ENCODE measurements around the gene ROBO2. TPM values are rescaled to one million over a fixed set of nuclear protein-coding genes. Genes with fewer than 3 reads are reported as not detected.

The ROBO2 gene
- total RNA-seq, 1 donor from 2014 or later, result 0.79 TPM

DNA sequence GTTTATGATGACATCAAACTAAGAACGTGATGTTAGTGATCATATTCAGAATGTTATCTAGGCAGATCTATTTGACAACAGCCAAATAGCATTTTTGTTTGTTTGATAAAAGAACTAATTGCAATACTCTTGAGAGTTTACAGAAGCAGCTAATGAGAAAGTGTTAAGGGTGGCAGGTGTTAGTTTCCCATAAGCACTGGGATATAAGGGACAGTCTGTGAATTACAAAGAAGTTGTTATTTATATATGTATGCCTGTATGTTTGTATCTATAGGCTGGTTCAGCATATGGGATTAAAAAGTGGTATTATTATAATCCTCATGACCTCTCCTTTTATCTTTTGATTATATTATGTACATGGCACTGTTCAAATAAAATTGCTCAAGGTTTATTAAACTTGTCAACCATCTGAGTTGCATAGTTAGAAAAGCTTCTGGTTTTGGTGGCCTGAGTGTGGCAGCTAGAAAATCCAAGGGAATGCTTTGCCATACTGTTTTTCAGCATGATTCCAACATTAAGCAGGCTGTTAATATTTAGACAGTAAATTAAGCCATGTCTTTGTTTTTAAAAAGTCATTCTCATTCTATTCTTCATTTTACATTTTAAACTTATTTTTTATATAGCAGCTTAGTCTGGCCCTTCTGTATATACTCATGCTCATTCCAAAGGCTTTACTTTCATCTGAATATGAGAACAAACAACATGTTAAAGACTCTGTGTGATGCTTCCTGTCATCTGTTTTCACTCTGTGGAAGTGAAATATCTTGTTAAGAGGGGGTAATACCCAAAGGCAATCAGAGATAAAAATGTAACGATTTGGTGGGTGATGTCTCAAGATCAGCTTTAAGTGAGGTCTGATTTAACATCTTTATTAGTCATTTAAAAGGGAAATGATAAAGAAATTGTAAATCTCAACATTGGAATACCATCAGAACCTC lies 13.1 kb downstream of the ROBO2 start:
- FAIRE-seq, result no peak
- TF ChIP-seq, protein P1, sequence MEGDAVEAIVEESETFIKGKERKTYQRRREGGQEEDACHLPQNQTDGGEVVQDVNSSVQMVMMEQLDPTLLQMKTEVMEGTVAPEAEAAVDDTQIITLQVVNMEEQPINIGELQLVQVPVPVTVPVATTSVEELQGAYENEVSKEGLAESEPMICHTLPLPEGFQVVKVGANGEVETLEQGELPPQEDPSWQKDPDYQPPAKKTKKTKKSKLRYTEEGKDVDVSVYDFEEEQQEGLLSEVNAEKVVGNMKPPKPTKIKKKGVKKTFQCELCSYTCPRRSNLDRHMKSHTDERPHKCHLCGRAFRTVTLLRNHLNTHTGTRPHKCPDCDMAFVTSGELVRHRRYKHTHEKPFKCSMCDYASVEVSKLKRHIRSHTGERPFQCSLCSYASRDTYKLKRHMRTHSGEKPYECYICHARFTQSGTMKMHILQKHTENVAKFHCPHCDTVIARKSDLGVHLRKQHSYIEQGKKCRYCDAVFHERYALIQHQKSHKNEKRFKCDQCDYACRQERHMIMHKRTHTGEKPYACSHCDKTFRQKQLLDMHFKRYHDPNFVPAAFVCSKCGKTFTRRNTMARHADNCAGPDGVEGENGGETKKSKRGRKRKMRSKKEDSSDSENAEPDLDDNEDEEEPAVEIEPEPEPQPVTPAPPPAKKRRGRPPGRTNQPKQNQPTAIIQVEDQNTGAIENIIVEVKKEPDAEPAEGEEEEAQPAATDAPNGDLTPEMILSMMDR (IDR thresholded peaks at IDR 0.05; ENCODE audit: insufficient read depth, low read length, severe bottlenecking), result no peak
- H3K4me3 ChIP-seq (ENCODE audit: low read depth, low read length), result no peak overlapping the region
- H3K27me3 ChIP-seq (ENCODE audit: control insufficient read depth, insufficient read depth, low read length), result no peaks in the 10 kb centered on the region
- DNase-seq (ENCODE audit: low read depth), result no peak
- no peaks in the 10 kb centered on the region for H3K36me3 ChIP-seq (ENCODE audit: control insufficient read depth, insufficient read depth, low read length)

DNA sequence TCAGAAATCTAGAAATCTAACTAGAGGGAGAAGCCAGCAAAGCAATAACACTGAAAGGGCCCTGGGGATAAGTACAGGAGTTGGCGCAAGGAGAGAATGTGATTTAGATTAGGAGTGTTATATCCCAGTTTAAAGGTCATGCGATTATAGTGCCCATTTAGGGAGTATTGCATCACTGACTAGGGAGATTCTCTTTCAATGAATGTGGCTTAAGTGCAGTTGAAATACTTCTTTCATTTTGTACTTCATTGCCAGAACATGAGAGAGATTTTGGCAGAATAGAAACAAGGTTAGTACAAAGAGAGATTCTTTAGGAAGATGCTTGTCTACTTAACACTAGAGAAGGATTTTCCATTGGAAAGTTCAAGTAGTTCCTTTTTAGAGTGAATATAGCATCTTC lies 13.9 kb downstream of the ROBO2 start:
- no peak for DNase-seq (ENCODE audit: low read depth)
- Histone ChIP-seq H3K4me3 (ENCODE audit: low read depth, low read length) (no peak overlapping the region), H3K36me3 (ENCODE audit: control insufficient read depth, insufficient read depth, low read length) (no peaks in the 10 kb centered on the region), H3K27me3 (ENCODE audit: control insufficient read depth, insufficient read depth, low read length) (no peaks in the 10 kb centered on the region)
- no peak for FAIRE-seq
- TF ChIP-seq, protein P1 (IDR thresholded peaks at IDR 0.05; ENCODE audit: insufficient read depth, low read length, severe bottlenecking), result no peak

DNA sequence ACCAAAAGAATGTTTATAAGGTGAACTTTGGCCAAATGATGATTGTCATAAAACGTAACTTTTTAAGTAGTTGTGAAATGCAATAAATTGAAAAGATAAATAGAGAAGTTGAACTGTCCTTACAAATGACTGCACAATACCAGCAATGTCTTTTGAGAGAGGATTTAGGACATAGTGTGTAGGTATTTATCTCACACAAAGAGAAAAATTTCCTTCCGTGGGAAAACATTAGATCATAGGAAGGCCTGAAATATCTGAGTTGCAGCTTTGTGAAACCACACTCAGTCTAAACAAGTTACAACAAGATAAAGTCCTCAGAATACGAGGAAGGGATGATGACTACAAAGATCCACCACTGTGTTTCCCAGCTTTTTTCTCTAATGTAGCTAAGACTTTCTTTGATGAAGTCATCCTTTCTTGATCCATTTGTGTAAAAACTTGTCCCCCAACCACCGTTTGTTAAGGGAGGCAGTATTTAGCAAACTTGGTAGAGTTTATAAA lies 16.0 kb downstream of the ROBO2 start:
- DNase-seq (ENCODE audit: low read depth) (peak; percentile 98), FAIRE-seq (peak; percentile 13)
- no peaks in the 10 kb centered on the region for H3K36me3 ChIP-seq (ENCODE audit: control insufficient read depth, insufficient read depth, low read length)
- no peaks in the 10 kb centered on the region for H3K27me3 ChIP-seq (ENCODE audit: control insufficient read depth, insufficient read depth, low read length)
- no peak overlapping the region for H3K4me3 ChIP-seq (ENCODE audit: low read depth, low read length)
- TF ChIP-seq, protein P1 (IDR thresholded peaks at IDR 0.05; ENCODE audit: insufficient read depth, low read length, severe bottlenecking), result no peak

DNA sequence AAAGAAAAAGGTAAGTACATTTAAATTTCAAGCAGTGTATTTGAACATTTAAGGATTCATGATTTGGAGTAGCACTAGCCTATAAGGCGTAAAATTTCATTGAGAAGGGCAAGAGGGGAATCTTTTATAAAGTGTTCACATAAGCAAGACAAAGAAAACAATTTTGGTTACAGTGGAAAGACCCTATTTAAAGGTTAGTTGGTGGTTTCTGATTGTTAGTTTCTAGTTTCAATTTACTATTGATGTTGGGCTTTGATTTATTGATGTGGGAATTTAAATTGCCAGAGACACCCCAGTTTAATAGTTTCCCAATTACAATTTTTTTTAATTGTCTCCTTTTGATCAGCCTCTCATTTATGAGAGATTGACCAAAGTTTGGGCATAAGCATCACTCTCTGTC lies 19.5 kb downstream of the ROBO2 start:
- H3K27me3 ChIP-seq (ENCODE audit: control insufficient read depth, insufficient read depth, low read length), result no peaks in the 10 kb centered on the region

DNA sequence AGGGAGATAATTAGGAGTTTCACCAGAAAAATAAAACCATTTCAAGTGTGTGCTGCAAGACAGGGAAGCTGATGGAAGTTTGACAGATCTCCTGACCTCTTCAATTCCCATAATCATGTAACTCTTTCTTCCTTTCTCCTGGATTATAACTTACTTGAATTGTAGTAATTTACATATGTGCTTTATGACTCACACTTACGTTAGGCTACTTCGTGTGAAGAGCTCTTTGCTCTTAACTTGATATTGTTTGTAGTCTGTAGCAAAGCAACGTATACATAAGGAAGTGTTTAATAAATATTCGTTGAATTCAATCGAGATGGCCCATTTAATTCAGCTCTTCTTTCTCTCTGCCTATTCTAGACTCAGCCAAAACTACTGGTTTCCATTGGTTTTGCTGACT lies 23.5 kb downstream of the ROBO2 start:
- TF ChIP-seq, protein P1 (IDR thresholded peaks at IDR 0.05; ENCODE audit: insufficient read depth, low read length, severe bottlenecking), result no peak
- no peaks in the 10 kb centered on the region for H3K36me3 ChIP-seq (ENCODE audit: control insufficient read depth, insufficient read depth, low read length)
- no peak for FAIRE-seq
- no peaks in the 10 kb centered on the region for H3K27me3 ChIP-seq (ENCODE audit: control insufficient read depth, insufficient read depth, low read length)
- H3K4me3 ChIP-seq (ENCODE audit: low read depth, low read length), result no peak overlapping the region
- peak; percentile 21 for DNase-seq (ENCODE audit: low read depth)

More for the DNA sequence above, 19.5 kb downstream of the ROBO2 start:
- no peak for DNase-seq (ENCODE audit: low read depth)
- Histone ChIP-seq H3K4me3 (ENCODE audit: low read depth, low read length) (no peak overlapping the region), H3K36me3 (ENCODE audit: control insufficient read depth, insufficient read depth, low read length) (no peaks in the 10 kb centered on the region)
- FAIRE-seq, result no peak
- TF ChIP-seq, protein P1 (IDR thresholded peaks at IDR 0.05; ENCODE audit: insufficient read depth, low read length, severe bottlenecking), result no peak
